Activated CD4-positive, alpha-beta T cell treated with anti-CD3 and anti-CD28 coated beads for 48 hours (primary cell): ENCODE results near the gene HIVEP3.

ENCODE experiments used
- DNase-seq: peaks from one replicate; pipeline ENCODE4 v3.0.0-alpha.2; 2020

The HIVEP3 gene

DNA sequence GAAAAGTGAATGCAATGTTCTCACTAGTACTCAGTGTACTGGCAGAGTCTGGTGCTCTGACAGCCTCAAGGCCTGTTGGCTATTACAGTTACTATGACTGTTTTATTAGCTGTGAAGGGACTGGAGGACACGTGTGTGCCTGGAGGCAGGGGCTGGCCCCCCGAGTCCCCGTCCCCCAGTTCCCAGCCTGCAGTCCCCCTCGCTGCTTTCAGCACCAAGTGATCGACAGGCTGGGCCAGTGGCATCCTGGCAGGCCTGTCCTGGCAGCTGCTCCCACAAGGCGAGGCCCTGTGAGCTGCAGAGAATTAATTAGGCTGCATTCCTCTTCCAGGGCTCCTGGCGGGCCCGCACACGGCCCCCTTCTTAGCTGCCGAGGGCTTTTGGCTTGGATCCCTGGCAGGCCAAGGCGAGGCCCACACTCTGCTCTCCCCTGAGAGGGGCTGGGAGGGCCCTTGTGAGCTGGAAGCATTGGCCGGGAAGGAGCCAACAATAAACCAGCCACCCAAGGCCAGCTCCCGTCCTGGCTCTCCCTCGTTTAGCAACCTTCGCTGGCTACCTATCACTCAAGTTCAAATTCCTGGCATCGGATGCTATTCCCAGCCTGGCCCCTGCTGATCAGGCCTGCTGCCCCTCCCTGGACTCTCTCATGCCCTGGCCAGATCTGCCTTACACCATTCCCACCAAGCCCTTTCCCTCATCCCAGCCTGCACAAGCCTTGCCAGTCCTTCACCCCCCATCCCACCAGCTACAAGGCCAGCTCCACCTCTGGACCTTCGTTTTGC lies 444.0 kb downstream of the HIVEP3 start:
- DNase-seq: no peak

DNA sequence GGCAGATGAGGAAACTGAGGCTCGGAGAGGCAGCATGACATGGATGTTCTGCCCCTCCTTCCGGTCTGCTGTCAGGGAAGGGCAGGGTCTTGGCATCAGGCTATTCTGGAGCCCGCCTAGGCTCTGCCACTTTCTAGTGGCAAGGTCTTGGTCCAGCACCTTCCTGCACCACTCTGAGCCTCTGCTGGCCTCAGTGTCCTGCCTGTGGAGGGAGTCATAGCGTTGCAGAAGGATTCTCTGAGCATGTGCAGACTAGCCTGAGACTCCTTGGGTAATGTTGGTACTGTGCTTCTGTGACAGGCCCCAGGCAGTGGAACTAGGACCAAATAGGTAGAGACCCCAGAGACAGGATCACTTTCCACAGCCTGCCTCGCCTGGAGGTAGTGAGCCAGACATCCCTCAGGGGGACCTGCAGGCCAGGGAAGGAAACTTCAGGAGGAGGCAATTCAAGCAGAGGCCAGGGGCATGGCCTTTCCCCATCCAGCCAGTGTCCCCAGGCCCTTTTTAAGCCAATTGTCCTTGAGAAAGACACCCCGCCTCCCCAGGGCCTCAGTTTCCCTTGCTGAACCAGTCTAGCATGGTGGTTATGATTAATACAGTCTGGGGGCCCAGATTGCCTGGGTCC lies 444.9 kb downstream of the HIVEP3 start:
- DNase-seq: no peak

DNA sequence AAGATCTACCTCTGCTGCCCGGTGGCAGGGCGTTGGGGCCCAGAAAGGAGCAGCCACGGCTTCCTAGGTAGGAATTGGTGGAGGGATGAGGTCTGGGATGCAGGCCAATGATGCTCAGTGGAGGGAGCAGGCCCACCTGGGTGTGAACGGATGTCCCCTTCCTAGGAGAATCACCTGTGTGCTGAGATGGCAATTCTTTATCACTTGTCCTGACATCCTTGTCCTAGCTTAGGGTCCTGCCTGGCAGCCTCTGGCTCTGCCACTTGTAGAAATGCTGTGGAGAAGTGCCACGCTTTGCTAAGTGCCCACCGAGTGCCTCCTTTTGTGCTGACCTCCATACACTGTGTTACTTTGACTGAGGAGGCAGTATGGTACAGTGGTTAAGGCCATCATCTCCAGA lies 447.1 kb downstream of the HIVEP3 start:
- no peak for DNase-seq

DNA sequence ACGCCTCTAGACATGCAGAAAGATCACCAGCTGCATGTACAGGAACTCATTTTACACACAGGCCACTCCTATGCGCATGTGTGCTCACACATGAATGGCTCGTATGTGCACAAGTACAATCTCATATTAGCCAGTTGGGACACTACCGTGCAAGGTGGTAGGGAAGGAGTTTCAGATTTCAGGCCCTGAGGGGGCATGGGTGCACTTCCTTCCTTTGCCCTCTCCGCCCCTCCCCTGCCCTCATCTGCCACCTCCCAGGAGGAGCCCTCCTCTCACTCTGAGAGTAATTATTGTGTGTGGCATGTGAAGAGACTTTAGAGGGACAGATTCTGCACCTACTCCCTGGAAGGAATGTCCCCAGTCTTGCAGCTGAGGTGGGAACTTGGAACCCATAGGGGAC lies 449.0 kb downstream of the HIVEP3 start:
- no peak for DNase-seq

DNA sequence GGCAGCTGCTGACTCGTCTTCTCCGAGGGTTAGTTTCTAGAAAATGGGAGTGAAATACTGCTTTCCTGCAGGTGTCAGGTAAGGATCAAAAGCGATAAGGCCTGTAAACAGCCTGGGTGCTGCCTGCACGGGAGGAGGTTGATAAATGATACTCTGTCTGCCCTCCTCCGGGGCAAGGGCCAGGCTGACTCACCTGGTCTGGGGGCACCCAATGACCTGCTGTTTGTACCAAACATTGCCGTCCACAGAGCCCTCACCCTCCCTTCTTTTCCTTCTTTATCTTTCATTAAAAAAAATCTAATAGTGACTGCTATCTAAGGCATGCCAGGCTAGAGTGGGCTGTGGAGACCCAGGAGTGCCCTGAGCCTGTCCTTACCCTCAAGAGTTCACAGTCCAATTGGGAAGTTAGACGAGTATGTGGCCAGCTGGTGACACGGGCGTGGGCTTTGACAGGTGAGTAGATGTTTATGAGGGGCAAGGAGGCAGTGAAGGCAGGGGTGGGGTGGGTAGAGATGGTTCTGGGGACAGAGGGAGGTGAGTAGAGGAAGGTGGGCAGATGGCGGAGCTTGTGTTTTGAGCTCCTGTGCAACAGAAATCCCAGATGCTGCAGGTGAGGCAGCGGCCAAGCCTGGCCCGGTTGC lies 450.5 kb downstream of the HIVEP3 start:
- no peak for DNase-seq

DNA sequence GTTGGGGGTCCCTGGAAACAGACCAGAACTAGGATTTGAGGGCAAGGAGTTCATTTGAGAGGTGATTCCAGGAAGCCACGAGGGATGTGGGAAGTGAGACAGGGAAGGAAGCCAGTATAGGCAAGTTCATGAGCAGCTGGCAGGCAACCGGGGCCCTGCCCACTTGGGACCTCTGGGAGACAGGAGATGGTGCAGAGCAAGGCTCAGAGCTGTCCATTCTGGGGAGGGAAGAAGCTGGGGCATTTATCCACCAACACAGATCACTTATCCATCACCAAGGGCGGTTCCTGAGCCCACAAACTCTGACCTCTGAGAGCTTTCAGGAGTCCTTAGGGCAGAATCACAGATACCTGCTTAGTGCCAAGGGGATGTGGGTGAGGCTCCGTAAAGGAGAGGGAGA lies 451.0 kb downstream of the HIVEP3 start:
- no peak for DNase-seq

DNA sequence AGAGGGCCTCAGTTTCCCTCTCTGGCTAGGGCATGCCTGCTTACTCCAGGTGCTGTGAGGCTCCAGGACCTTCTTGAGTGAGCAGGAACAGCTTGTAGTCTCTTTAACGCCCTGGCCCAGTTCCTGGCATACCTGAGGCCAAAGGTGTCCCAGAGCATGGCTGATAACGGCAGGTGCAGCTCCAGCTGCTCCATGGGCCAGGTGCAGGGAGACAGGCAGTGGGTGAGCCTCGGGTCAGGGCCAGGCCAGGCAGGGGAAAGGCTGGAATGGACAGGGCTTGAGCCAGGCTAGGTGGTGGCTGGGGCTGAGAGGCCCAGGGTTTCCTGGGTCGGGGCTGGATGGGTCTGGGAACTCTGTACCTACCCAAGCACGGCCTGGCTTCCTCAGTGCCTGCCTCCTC lies 452.6 kb downstream of the HIVEP3 start:
- no peak for DNase-seq

DNA sequence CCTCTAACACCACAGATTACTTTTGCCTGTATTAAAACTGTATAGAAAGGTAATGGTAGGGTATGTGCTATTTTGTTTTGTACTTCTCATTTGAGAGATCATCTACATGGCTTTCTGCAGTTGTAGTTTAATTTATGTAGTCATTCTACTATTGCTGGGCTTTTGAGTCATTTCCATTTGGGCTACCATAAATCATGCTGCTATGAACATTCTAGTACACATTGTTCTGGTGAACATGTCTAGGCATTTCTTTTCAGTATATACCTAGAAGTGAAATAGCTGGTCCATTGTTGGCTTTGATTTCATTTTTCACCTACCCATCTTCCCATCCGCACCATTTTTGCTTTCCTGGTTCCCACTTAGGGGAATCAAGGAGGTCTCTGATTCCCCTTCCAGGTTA lies 453.0 kb downstream of the HIVEP3 start:
- no peak for DNase-seq

DNA sequence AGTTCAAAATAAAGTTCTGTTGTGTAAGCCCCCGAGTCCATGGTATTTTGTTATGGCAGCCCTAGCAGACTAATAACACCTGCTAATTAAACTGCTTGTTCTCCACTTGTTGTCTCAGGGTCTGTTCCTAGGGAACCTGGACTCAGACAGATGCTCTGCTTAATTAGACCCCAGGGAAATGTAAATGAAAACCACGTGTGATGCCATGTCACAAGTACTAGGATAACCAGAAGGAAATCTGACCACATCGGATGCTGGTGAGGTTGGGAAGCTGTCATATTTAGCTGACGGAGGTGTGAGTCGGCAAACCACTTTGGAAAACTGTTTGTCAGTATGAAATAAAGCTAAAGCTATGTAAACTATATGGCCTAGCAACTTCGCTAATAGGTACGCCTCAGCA lies 453.8 kb downstream of the HIVEP3 start:
- DNase-seq: no peak

DNA sequence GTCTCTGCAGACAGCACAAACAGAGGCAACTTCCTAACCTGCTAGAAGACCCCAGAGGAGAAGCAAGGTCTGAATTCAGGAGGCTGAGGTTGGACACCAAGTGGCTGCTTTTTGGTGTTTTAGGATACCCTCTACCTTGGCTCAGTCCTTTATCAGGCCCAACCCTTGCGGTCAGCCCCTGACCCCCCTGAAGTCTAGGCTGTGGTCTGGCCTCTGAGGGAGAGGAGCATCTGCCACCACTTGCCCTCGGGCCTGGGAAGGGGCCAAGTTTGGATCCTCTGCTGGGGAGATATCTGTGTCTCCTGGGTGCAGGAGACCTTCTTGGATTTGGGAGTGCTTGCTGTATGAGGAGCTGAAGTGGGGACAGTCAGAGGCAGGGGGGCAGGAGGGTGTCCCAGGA lies 455.2 kb downstream of the HIVEP3 start:
- no peak for DNase-seq

DNA sequence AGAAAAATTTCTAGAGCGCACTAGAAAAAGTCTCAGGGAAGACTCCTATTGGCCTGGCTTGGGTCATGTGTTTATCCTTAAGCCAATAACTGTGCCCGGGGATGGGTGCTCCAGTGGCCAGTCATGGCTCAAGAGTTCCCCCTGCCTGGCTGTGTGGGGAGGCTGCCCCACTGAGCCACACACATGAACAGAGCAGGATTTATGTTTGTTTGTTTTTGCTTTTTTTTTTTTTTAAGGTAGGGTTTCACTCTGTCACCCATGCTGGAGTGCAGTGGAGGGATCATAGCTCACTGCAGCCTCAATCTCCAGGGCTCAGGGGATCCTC lies 456.1 kb downstream of the HIVEP3 start:
- no peak for DNase-seq

DNA sequence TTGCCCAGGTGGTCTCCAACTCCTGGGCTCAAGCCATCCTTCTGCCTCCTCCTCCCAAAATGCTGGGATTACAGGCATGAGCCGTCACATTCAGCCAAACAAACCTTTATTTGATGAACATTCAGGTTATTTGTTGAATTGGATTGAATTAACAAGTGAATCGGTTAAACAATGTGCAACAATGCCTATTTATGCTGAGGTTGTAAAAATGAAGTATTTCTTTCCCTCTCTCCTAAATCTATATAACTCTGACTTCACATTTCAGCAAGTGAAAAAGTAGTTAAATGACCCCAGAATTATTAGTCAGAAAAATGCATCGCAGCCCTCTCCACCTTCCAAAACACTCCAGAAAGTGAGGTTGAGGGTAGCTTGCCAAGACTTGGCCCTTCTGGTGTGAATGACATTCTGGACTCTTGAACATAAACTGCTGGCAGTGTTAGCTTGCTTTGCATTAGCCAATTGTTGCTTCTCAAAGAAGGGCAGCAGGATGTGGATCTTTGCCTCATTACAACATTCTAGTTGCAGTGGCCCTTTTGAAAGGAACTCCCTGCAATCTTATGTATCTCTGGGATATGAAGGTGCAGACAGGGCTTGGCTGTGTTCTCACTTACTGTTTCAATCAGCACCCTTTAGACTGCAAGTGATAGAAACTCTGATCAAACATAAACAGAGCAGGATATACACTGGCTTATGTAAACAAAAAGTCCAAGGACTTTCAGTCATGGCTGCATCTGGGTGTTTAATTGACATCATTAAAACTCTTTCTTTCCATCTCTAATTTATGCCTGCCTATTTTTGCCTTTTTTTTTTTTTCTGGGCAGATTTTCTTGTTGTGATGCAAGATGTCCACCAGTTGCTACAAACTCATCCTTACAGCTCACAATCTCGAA lies 456.7 kb downstream of the HIVEP3 start:
- no peak for DNase-seq

DNA sequence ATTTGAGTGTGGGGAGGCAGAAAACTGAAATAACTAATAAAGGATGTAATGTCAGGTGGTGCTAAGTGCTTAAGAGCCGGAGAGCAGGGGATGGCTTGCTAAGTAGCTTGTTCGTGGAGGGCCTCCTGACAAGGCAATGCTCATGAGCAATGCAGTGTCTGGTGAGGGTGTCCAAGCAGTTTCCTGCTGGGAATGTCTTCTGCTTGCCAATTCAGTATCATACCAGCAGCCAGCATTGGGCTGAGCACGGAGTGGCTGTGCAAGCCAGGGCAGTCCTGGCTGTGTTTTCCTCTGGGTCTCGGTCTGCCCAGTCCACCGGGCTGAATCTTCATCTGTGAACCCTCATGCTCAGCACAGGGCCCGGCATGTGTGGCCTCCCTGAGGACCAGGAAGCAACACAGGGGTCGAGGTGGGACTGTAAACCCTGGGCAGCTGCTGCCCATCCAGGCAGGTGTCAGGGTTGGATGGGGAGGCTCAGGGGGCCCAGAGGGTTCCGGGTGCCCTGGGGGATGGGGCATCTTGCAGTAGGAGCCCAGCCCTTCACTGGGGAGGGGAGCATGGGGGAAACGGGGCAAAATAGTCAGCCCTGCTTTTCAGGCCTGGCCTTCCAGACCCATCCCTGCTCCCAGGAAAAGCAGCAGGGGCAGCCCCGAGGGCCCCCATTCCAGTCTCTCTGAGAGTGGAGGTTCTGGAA lies 461.7 kb downstream of the HIVEP3 start:
- no peak for DNase-seq
